BE2C (cell line): Measurements from ENCODE around the gene PPP6R2.

Source experiments
- DNase-seq: peaks from one replicate; pipeline ENCODE4 v3.0.0-alpha.2; 2020
- H3K27me3 ChIP-seq: fragments of 250-450 bp; sonication (Bioruptor Pico); 2 replicates; pipeline ENCODE4 v1.5.1; 2020; ENCODE audit warnings: mild to moderate bottlenecking
- H3K36me3 ChIP-seq: fragments of 250-450 bp; sonication (Bioruptor Pico); 2 replicates; pipeline ENCODE4 v1.5.1; 2020; ENCODE audit warnings: mild to moderate bottlenecking
- H3K4me1 ChIP-seq: fragments of 250-450 bp; sonication (Bioruptor Pico); 2 replicates; pipeline ENCODE4 v1.5.1; 2020
- H3K4me3 ChIP-seq: 2 replicates; pipeline ENCODE4 v1.5.1; 2011; ENCODE audit warnings: low read depth, low read length
- H3K9me3 ChIP-seq: fragments of 250-450 bp; sonication (Bioruptor Pico); 2 replicates; pipeline ENCODE4 v1.5.1; 2020
- TF ChIP-seq, protein P1 (sequence below): IDR thresholded peaks from 2 replicates; pipeline ENCODE4 v1.5.1; 2012; ENCODE audit warnings: mild to moderate bottlenecking, low read depth, low read length

PPP6R2 gene

DNA sequence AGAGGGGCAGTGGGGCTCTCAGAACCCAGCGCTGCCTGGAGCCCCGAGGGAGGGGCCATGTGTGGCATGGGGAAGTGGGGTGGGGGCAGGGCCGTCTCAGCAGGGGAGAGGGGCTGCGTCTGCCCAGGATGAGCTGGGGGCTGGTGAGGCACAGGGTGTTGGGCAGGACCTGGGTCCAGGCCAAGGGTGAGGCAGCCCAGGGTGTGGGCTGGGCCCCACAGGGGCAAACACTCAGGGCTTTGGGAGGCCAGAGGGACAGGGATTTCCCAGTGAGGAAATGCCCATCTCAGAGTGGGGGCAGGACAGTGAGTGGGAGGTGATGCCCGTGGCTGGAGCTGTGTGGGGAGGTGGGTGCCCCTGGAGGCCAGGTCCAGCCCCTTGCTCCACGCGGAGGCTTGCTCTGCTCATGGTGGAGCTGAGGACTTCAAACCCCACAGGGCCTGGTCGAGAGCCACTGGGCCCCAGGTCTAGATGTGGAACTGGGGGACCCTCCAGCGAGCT, 41.0 kb upstream of the PPP6R2 start:
- TF ChIP-seq, protein P1, sequence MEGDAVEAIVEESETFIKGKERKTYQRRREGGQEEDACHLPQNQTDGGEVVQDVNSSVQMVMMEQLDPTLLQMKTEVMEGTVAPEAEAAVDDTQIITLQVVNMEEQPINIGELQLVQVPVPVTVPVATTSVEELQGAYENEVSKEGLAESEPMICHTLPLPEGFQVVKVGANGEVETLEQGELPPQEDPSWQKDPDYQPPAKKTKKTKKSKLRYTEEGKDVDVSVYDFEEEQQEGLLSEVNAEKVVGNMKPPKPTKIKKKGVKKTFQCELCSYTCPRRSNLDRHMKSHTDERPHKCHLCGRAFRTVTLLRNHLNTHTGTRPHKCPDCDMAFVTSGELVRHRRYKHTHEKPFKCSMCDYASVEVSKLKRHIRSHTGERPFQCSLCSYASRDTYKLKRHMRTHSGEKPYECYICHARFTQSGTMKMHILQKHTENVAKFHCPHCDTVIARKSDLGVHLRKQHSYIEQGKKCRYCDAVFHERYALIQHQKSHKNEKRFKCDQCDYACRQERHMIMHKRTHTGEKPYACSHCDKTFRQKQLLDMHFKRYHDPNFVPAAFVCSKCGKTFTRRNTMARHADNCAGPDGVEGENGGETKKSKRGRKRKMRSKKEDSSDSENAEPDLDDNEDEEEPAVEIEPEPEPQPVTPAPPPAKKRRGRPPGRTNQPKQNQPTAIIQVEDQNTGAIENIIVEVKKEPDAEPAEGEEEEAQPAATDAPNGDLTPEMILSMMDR, result no peak
- DNase-seq, result no peak
- no peak overlapping the region for H3K4me3 ChIP-seq
- no peaks in the 10 kb centered on the region for H3K27me3 ChIP-seq
- no peaks in the 10 kb centered on the region for H3K9me3 ChIP-seq
- H3K4me1 ChIP-seq, result peaks cover 48% of the 10 kb centered on the region
- H3K36me3 ChIP-seq, result peaks cover 9% of the 10 kb centered on the region

DNA sequence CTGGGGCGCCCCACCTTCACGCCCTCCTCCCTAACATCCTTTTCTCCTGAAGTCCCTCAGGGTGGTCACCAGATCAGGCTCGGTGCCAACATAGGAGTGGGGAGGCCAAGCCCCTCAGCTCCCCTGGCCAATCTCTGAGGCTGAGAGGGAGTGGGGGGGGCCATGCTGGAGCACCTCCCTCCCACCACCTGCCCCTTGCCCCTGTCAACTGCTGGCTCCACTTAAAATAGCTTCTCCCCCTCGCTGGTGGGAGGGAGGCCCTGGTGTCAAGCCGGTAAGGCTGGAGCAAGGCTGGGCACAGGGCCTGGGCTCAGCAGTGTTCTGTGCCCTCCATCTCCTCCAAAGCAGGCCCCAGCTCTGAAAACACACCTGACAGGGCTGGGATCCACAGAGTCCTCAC, 40.6 kb upstream of the PPP6R2 start:
- no peak for DNase-seq
- Histone ChIP-seq H3K27me3 (no peaks in the 10 kb centered on the region), H3K9me3 (no peaks in the 10 kb centered on the region), H3K4me3 (no peak overlapping the region), H3K36me3 (peaks cover 9% of the 10 kb centered on the region), H3K4me1 (peaks cover 43% of the 10 kb centered on the region)
- TF ChIP-seq, protein P1, result no peak

DNA sequence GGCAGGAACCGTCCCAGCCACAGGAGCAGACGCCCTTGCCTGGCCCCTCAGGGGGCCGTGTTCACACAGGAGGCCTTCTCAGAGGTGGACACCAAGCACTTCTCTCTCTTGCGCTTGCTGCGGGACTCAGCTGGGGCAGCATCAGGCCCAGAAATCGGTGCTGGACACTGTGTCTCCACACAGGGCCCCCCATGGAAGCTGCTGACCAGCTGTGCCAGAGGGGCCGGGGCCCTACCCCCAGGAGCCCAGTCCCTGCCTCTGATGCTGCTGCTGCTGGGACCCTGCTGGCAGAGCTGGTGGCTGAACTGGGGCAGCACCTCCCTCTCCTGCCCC, 39.6 kb upstream of the PPP6R2 start:
- TF ChIP-seq, protein P1, result no peak
- Histone ChIP-seq H3K36me3 (peaks cover 9% of the 10 kb centered on the region), H3K9me3 (no peaks in the 10 kb centered on the region), H3K27me3 (no peaks in the 10 kb centered on the region), H3K4me1 (peaks cover 50% of the 10 kb centered on the region), H3K4me3 (no peak overlapping the region)
- DNase-seq, result no peak

- H3K9me3 ChIP-seq, result no peaks in the 10 kb centered on the region
- H3K36me3 ChIP-seq, result peaks cover 9% of the 10 kb centered on the region
- TF ChIP-seq, protein P1, result peak; percentile 21
- no peaks in the 10 kb centered on the region for H3K27me3 ChIP-seq
- H3K4me1 ChIP-seq, result peaks cover 52% of the 10 kb centered on the region
- DNase-seq, result peak; percentile 63
- H3K4me3 ChIP-seq, result no peak overlapping the region
These were observed 39.1 kb upstream of the PPP6R2 start for GRCh38 chr22:50303848-50304527.

- H3K36me3 ChIP-seq, result peaks cover 9% of the 10 kb centered on the region
- TF ChIP-seq, protein P1, result no peak
- H3K9me3 ChIP-seq, result no peaks in the 10 kb centered on the region
- H3K4me1 ChIP-seq, result peaks cover 59% of the 10 kb centered on the region
- no peaks in the 10 kb centered on the region for H3K27me3 ChIP-seq
- no peak overlapping the region for H3K4me3 ChIP-seq
- DNase-seq, result no peak
These were observed 38.4 kb upstream of the PPP6R2 start for GRCh38 chr22:50304528-50305392.

DNA sequence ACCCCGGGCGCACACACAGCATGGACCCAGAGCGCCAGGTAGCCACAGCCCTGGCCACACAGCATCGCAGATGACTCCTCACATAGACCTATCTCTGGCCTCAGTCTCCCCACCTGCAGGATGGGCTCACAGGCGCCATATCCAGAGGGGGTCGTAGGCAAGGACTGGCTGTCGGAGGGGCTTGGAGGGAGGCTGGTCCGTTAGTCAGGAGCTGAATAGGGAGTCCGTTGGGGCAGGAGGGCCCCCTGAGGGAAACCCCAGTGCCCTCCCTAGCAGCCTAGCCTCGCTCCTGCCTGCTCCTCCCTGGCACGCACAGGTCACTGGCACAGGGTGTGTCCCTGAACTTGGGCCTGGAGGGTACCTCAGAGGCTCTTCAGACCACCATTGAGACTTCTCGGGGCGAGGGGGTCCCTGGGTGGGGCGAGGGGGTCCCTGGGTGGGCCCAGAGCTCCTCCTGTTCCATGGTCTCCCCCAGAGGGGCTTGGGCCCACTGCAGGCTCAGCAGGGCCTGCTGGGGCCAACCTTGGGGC, 37.7 kb upstream of the PPP6R2 start:
- Histone ChIP-seq H3K4me3 (peak overlapping the region; percentile 92), H3K9me3 (no peaks in the 10 kb centered on the region), H3K27me3 (no peaks in the 10 kb centered on the region), H3K36me3 (peaks cover 9% of the 10 kb centered on the region), H3K4me1 (peaks cover 64% of the 10 kb centered on the region)
- DNase-seq, result no peak
- TF ChIP-seq, protein P1, result no peak
